IPS-20b (cell line): ENCODE data around the gene TBL1XR1.
"Not testable (repeated sequence)": the region's sequence is repeated elsewhere in the genome, so short reads cannot be mapped to it uniquely, and the experiment has no call there.

Source experiments
- H3K27ac ChIP-seq: one replicate; pipeline ENCODE4 v1.5.1; 2013; ENCODE audit warnings: low read length
- H3K27me3 ChIP-seq: 2 replicates; pipeline ENCODE4 v1.6.1; 2013; ENCODE audit warnings: mild to moderate bottlenecking, low read length, inconsistent platforms; ENCODE audit not compliant: insufficient read depth
- H3K36me3 ChIP-seq: 2 replicates; pipeline ENCODE4 v1.6.1; 2013; ENCODE audit warnings: low read depth, mild to moderate bottlenecking, inconsistent platforms, low read length, moderate library complexity; ENCODE audit not compliant: insufficient read depth
- H3K4me1 ChIP-seq: 2 replicates; pipeline ENCODE4 v1.6.1; 2013; ENCODE audit warnings: mild to moderate bottlenecking, control low read depth, inconsistent platforms, low read length, moderate library complexity; ENCODE audit not compliant: insufficient read depth
- H3K4me3 ChIP-seq: 2 replicates; pipeline ENCODE4 v1.5.1; 2013; ENCODE audit warnings: mild to moderate bottlenecking, low read length, inconsistent platforms
- H3K9ac ChIP-seq: 2 replicates; pipeline ENCODE4 v1.6.1; 2013; ENCODE audit warnings: low read depth, mild to moderate bottlenecking, inconsistent platforms, low read length, moderate library complexity
- H3K9me3 ChIP-seq: 2 replicates; pipeline ENCODE4 v1.6.1; 2013; ENCODE audit warnings: mild to moderate bottlenecking, low read depth, low read length, inconsistent platforms; ENCODE audit not compliant: insufficient read depth

TBL1XR1 gene

GRCh38 chr3:177035676-177036075 lies 161.6 kb downstream of the TBL1XR1 start:
- no peaks in the 10 kb centered on the region for H3K27me3 ChIP-seq
- no peak overlapping the region for H3K4me3 ChIP-seq
- H3K27ac ChIP-seq: no peak overlapping the region
- no peaks in the 10 kb centered on the region for H3K9me3 ChIP-seq
- peaks cover 82% of the 10 kb centered on the region for H3K36me3 ChIP-seq
- H3K9ac ChIP-seq: no peak overlapping the region
- H3K4me1 ChIP-seq: no peaks in the 10 kb centered on the region

- peaks cover 89% of the 10 kb centered on the region for H3K36me3 ChIP-seq
- H3K9ac ChIP-seq: no peak overlapping the region
- no peak overlapping the region for H3K27ac ChIP-seq
- no peaks in the 10 kb centered on the region for H3K4me1 ChIP-seq
- no peaks in the 10 kb centered on the region for H3K9me3 ChIP-seq
- H3K27me3 ChIP-seq: no peaks in the 10 kb centered on the region
- no peak overlapping the region for H3K4me3 ChIP-seq
These were observed 162.3 kb downstream of the TBL1XR1 start for GRCh38 chr3:177034832-177035475.

DNA sequence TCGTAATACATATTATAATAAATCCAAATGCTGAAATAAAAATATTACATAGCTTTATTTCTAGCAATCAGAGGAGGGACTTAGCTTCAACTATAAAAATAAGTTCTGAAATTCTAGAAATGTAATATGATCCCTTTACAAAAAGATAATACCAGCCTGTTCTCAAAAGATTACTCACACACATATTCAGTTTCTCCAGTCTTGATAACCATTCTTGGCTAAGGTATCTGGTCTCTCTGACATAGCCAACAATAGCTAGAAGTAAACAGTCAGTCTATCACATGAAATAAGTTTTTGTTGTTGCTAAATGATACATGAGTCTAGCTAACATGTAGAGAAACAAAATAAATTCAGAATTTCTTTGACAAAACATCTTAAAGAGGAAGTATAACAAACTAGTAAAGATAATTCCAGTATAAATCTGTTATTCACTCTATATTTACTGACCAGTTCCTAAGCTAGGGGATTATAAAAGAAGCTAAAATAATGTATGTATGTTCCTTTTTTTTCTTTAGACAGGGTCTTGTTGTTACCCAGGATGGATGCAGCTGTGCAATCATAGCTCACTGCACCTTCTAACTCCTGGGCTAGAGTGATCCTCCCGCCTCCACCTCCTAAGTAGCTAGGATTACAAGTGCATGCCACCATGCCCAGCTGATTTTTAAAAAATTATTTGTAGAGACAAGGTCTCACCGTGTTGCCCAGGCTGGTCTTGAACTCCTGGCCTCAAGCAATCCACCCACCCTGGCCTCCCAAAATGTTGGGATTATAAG lies 170.6 kb downstream of the TBL1XR1 start:
- no peaks in the 10 kb centered on the region for H3K4me1 ChIP-seq
- H3K36me3 ChIP-seq: peaks cover 88% of the 10 kb centered on the region
- H3K27ac ChIP-seq: no peak overlapping the region

GRCh38 chr3:177015881-177016280 lies 181.4 kb downstream of the TBL1XR1 start:
- Histone ChIP-seq H3K9ac (no peak overlapping the region), H3K27ac (no peak overlapping the region), H3K27me3 (no peaks in the 10 kb centered on the region), H3K4me3 (no peak overlapping the region), H3K36me3 (peaks cover 21% of the 10 kb centered on the region), H3K9me3 (no peaks in the 10 kb centered on the region), H3K4me1 (0 out of 2 replicates have a peak, but pooled peaks cover 8% of the 10 kb centered on the region)

More for the DNA sequence above, 170.6 kb downstream of the TBL1XR1 start:
- Histone ChIP-seq H3K9ac (no peak overlapping the region), H3K27me3 (no peaks in the 10 kb centered on the region), H3K4me3 (no peak overlapping the region), H3K9me3 (no peaks in the 10 kb centered on the region)

DNA sequence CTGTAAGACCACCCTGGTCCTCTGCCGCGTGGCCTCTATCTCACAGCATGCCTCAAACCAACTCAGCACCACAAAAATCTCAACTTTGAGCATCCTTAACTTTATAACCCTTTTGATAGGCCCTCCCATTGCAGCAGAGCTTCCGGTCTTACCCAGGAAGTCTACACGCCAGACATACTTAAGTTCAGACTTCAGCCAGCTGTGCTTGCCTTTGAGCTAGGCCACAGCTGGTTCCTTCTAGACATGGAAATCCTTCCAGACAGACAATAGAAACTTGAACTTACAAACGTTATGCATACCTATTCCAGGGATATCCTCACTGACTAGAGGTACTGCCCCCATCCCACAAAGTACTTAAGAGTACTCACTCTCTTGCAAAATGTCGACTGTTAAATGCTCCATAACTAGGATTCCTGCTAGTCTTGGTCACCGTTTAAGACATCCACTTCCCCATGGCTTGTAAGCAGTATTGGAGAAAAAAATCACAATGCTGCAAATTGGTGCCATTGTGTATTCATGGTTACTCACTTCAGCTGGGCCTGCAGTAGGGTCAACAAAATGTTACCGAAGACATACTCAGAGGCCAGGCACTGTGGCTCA lies 183.5 kb downstream of the TBL1XR1 start:
- Histone ChIP-seq H3K9ac (no peak overlapping the region), H3K4me1 (0 out of 2 replicates have a peak, but pooled peaks cover 8% of the 10 kb centered on the region), H3K27me3 (no peaks in the 10 kb centered on the region), H3K9me3 (no peaks in the 10 kb centered on the region), H3K36me3 (peaks cover 6% of the 10 kb centered on the region), H3K27ac (no peak overlapping the region), H3K4me3 (no peak overlapping the region)

GRCh38 chr3:177005718-177006405 lies 191.4 kb downstream of the TBL1XR1 start:
- no peaks in the 10 kb centered on the region for H3K36me3 ChIP-seq
- no peak overlapping the region for H3K27ac ChIP-seq
- H3K9me3 ChIP-seq: peaks cover 27% of the 10 kb centered on the region
- no peak overlapping the region for H3K4me3 ChIP-seq
- no peak overlapping the region for H3K9ac ChIP-seq
- no peaks in the 10 kb centered on the region for H3K4me1 ChIP-seq
- no peaks in the 10 kb centered on the region for H3K27me3 ChIP-seq

- H3K4me1 ChIP-seq, H3K9me3 ChIP-seq, H3K27ac ChIP-seq, H3K36me3 ChIP-seq, H3K4me3 ChIP-seq, H3K27me3 ChIP-seq, H3K9ac ChIP-seq: not testable (repeated sequence)
These were observed 197.1 kb downstream of the TBL1XR1 start for GRCh38 chr3:177000159-177000558.

DNA sequence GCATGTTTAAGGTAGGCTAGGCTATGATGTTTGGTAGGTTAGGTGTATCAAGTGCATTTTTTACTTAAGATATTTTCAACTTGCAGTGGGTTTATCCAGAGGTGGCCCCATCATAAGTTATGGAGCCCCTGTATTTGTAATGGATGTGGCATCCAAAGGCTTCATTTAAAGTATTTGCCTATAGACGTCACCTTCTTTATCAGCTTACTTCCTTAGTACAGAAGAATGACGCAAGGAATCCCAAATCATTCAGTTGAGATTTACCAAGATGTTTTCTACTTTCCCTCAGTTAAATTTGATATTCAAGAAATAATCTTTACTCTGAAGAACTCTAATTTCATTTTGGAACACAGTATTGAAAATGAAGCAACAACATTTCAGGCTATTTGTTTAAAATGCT lies 201.3 kb downstream of the TBL1XR1 start:
- no peak overlapping the region for H3K27ac ChIP-seq
- H3K4me3 ChIP-seq: no peak overlapping the region
- H3K4me1 ChIP-seq: peaks cover 12% of the 10 kb centered on the region; the same call in 1 of the 2 replicates
- no peaks in the 10 kb centered on the region for H3K27me3 ChIP-seq
- no peaks in the 10 kb centered on the region for H3K36me3 ChIP-seq
- H3K9ac ChIP-seq: no peak overlapping the region
- no peaks in the 10 kb centered on the region for H3K9me3 ChIP-seq

DNA sequence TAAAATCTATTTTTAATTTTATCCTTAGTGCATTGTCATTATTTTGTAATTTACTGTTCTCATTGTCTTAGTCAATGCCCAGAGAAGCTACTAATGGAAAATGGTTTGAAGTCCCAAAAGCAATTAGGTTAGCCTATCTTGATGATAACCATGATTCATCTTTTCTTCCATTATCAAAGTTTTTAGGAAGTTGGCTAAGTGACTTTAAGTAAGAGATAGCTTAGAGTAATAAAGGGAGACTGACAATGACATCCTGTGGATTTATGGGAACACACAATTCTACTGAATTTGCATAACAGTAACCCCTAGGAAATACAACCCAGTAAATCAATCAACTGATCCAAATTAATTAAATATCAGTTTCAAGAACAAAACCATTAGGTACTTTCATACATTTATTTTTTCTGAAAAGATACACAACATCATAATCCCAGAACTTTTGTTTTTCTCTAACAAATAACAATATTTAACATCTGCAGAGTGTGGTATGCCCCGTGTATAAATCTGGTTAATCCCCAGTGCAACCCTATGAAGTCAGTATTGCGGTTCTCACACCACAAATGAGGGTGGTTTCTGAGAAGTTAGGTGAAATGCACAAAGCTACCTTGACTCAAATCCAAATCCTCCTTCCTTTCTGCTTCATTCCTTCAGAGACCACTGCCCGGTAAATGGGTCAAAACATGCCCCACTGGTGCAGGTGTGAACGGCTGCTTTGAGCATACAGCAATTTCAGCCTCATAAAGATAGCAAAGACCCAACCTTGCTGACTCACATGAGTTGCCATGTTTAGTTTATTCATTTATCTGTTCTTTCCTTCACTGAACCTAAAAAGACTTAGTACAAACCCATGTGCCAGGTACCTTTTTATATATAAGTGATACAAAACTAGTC lies 202.1 kb downstream of the TBL1XR1 start:
- Histone ChIP-seq H3K9ac (no peak overlapping the region), H3K27me3 (no peaks in the 10 kb centered on the region), H3K4me1 (peaks cover 12% of the 10 kb centered on the region; the same call in 1 of the 2 replicates), H3K9me3 (no peaks in the 10 kb centered on the region), H3K36me3 (no peaks in the 10 kb centered on the region), H3K27ac (no peak overlapping the region), H3K4me3 (no peak overlapping the region)

DNA sequence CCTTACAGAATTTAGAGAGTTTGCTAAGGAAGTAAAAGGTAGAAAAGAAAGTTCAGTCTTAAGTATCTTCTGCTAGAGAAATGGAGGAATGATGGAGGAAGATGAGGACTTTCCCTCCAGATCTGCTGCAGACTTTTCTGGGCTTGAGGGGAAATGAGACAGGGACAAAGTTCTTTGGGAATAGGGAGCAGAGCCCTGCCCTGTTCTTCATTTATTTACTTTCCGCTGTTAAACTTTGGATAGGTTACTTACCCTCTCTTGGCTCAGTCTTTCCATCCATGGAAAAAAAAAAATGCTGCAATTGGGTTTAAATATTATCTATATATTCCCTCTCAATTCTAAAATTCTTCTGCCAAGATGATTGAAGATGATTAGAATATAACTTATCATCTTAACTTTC lies 202.9 kb downstream of the TBL1XR1 start:
- Histone ChIP-seq H3K27ac (no peak overlapping the region), H3K9me3 (no peaks in the 10 kb centered on the region), H3K27me3 (no peaks in the 10 kb centered on the region)

DNA sequence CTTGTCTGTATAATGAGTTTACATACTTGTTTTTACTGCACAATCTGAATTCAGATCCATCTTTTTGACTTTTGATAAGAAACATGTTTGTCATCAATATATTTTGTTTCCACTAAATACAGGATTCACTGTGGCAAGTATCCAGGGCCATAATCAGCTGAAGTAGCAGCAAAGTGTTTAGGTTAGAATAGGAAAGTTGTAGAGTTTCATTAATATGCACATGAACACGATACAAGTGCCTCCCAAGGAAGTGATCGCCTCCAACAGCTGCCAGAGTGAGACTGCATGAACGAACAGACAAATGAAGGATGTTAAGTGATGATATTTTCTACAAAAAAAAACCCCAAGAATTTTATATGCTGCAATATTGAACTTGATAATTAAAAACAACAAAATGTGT lies 204.3 kb downstream of the TBL1XR1 start:
- Histone ChIP-seq H3K27me3 (no peaks in the 10 kb centered on the region), H3K4me1 (peaks cover 12% of the 10 kb centered on the region; the same call in 1 of the 2 replicates), H3K4me3 (no peak overlapping the region), H3K36me3 (no peaks in the 10 kb centered on the region), H3K9ac (no peak overlapping the region), H3K27ac (no peak overlapping the region), H3K9me3 (no peaks in the 10 kb centered on the region)

More for the DNA sequence above, 202.9 kb downstream of the TBL1XR1 start:
- Histone ChIP-seq H3K36me3 (no peaks in the 10 kb centered on the region), H3K9ac (no peak overlapping the region), H3K4me3 (no peak overlapping the region), H3K4me1 (peaks cover 12% of the 10 kb centered on the region; the same call in 1 of the 2 replicates)
